WTC11 (cell line): Measurements from ENCODE around the gene THUMPD1.

Experiments used
- ATF3 ChIP-seq: sonication (generic); formaldehyde crosslinking; conservative IDR thresholded peaks from 2 replicates; pipeline ENCODE4 v1.8.1; 2022; ENCODE audit warnings: mild to moderate bottlenecking, missing genetic modification reagents
- CREM ChIP-seq: sonication (generic); formaldehyde crosslinking; IDR thresholded peaks from 2 replicates; pipeline ENCODE4 v1.8.1; 2022; ENCODE audit warnings: mild to moderate bottlenecking, missing genetic modification reagents, moderate library complexity
- CTCF ChIP-seq: fragments of 200-600 bp; IDR thresholded peaks from 2 replicates; pipeline ENCODE4 v1.8.0; 2022; ENCODE audit warnings: antibody characterized with exemption
- MAX ChIP-seq: sonication (generic); formaldehyde crosslinking; IDR thresholded peaks from 2 replicates; pipeline ENCODE4 v1.8.0; 2022; ENCODE audit warnings: mild to moderate bottlenecking, missing genetic modification reagents
- NR3C1 ChIP-seq: sonication (generic); formaldehyde crosslinking; conservative IDR thresholded peaks from 2 replicates; pipeline ENCODE4 v1.8.1; 2023; ENCODE audit warnings: low read depth, mild to moderate bottlenecking, missing genetic modification reagents
- ZNF281 ChIP-seq: sonication (generic); formaldehyde crosslinking; IDR thresholded peaks from 2 replicates; pipeline ENCODE4 v1.8.0; 2023; ENCODE audit warnings: mild to moderate bottlenecking, missing genetic modification reagents

- no peak for TF ChIP-seq CTCF
- no peak for TF ChIP-seq ZNF281
- TF ChIP-seq MAX (CRISPR knock-in tag): no peak
- no peak for TF ChIP-seq CREM (CRISPR knock-in tag)
- no peak for TF ChIP-seq ATF3 (CRISPR knock-in tag)
- TF ChIP-seq NR3C1 (CRISPR knock-in tag): no peak
These were observed 18.7 kb upstream of the THUMPD1 start for GRCh38 chr16:20760346-20760745.
